Astrocyte of the cerebellum (primary cell): ENCODE measurements around the gene LAT.

Experiments used
- DNase-seq: peaks from one replicate; pipeline ENCODE4 v3.0.0-alpha.2; 2011; ENCODE audit warnings: low read depth
- H3K4me3 ChIP-seq: 2 replicates; pipeline ENCODE4 v1.5.1; 2011; ENCODE audit warnings: mild to moderate bottlenecking, low read depth, low read length, moderate library complexity
- in situ Hi-C: cut with HindIII; loops from 2 replicates; pipeline ENCODE4 v1.10.0; 2017; ENCODE audit warnings: low sequenced_read_pairs
- TF ChIP-seq, protein P1 (sequence below): IDR thresholded peaks from 2 replicates; pipeline ENCODE4 v1.5.1; 2012; ENCODE audit warnings: low read length, low read depth, moderate library complexity, mild to moderate bottlenecking; ENCODE audit errors: missing control alignments

Gene LAT

DNA sequence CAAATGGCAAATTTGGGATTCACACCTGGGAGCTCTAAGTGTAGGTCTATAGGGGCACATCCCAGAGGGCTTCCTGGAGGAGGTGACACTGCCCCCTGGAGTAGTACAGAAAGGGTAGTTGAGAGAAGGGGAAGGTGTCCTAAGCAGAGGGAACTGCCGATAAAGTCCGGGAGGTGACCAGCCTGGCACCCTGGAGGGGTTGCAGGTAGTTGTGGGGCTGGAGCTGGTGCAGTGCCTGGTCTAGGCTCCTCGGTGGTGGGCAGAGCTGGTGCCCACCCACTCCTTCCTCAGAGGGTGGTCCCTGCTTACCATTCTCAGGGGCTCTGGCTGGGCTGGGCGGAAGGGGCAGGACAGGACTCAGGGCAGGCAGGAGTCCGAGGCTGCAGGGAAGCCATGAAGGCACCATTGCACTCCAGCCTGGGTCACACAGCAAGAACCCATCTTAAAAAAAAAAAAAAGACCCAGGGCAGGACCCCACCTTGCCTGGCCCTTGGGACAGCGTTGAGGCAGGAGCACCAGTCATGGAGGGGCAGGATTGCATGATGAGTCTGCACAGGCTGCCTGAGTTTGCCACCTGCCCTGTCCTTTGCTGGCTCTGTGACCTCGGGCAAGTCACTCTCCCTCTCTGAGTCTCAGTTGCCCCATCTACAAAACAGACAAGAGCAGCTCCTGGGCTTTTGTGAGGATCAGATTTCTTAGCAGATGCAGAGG is 43.8 kb downstream of the LAT start:
- in situ Hi-C loops = no loop called here
- TF ChIP-seq, protein P1, sequence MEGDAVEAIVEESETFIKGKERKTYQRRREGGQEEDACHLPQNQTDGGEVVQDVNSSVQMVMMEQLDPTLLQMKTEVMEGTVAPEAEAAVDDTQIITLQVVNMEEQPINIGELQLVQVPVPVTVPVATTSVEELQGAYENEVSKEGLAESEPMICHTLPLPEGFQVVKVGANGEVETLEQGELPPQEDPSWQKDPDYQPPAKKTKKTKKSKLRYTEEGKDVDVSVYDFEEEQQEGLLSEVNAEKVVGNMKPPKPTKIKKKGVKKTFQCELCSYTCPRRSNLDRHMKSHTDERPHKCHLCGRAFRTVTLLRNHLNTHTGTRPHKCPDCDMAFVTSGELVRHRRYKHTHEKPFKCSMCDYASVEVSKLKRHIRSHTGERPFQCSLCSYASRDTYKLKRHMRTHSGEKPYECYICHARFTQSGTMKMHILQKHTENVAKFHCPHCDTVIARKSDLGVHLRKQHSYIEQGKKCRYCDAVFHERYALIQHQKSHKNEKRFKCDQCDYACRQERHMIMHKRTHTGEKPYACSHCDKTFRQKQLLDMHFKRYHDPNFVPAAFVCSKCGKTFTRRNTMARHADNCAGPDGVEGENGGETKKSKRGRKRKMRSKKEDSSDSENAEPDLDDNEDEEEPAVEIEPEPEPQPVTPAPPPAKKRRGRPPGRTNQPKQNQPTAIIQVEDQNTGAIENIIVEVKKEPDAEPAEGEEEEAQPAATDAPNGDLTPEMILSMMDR = no peak

DNA sequence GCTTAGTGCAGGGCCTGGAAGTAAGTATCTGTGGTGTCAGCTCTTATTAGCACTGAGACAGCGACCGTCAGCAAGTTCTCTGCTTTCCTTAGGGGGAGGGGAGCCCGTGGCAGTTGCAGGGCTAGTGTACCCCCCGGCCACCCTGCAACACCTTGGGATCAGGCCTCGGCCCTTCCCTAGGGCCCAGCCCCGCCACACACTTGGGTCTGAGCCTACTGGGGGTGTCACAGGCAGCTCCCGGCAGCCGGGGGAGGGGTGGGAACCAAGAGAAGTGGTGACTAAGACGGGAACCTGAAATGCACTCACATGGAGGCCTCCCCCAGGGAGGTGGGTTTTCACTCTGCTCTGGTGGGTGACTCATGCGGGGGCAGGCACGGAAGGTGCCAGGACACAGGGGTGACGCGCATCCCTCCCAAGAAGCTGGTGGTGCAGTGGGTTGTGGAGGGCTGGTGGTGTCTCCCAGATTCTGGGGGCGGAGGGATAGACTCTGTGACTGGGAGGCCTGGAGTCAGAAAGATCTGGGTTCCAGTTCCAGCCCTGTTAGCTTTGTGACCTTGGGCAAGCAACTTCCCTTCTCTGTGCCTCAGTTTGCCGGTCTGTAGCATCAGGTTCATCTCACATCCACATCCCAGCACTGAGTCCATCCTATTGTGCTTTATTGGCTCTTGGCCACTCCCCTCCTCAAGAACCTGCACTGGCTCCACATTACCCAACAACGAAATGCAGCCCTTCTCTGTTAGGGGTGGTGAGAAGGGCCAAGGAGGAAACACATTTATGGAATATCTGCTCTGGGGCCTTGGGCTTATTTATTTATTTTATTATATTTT is 44.5 kb downstream of the LAT start:
- TF ChIP-seq, protein P1 = no peak
- H3K4me3 ChIP-seq = no peak overlapping the region
- in situ Hi-C loops = no loop called here
- peak; percentile 81 for DNase-seq

More for the DNA sequence above, 43.8 kb downstream of the LAT start:
- H3K4me3 ChIP-seq = no peak overlapping the region
- DNase-seq = no peak

DNA sequence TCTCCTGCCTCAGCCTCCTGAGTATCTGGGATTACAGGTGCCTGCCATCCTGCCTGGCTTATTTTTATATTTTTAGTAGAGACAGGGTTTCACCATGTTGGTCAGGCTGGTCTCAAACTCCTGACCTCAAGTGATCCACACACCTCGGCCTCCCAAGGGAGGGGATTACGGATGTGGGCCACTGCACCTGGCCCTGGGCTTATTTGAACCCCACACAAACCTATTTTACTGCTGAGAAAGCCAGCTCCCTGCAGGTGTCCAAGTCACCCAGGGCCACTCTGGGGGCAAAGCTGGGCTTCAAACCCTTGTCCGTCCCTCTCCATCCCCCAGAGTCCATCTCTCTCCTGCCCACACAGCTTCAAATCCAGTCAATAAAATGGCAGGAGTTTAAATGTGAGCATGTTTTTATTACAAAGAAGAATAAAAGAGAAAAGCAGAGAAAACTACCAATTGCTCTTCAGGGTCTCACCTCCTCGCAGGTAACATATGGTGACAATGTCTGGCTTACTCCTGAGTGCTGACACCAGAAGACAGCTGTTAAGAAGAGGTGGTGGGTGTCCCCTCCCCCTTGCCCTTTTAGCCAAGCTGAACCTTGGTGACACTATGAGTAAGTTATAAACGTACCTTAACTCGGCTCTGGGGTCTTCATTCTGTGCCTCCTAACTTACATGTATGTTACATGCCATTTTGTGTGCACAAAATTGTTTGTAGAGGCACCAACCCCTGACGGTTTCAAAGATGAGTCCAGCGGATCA is 45.4 kb downstream of the LAT start:
- H3K4me3 ChIP-seq = no peak overlapping the region
- in situ Hi-C loops = no loop called here
- TF ChIP-seq, protein P1 = no peak
- no peak for DNase-seq
